KOPT-K1 (cell line): Measurements from ENCODE around the gene RNF186.
"Not testable (repeated sequence)": the region's sequence is repeated elsewhere in the genome, so short reads cannot be mapped to it uniquely, and the experiment has no call there.

Source experiments
- H3K27ac ChIP-seq: fragments of 200-600 bp; sonication (generic); 2 replicates; pipeline ENCODE4 v1.5.1; 2016; ENCODE audit warnings: antibody characterized with exemption, mild to moderate bottlenecking, low read depth, low read length; ENCODE audit not compliant: poor library complexity, severe bottlenecking
- H3K36me3 ChIP-seq: fragments of 200-600 bp; sonication (generic); 2 replicates; pipeline ENCODE4 v1.5.1; 2017; ENCODE audit warnings: antibody characterized with exemption, mild to moderate bottlenecking, low read length, moderate library complexity; ENCODE audit not compliant: insufficient read depth
- H3K9me3 ChIP-seq: fragments of 200-600 bp; sonication (generic); 2 replicates; pipeline ENCODE4 v1.5.1; 2017; ENCODE audit warnings: antibody characterized with exemption, low read length, mild to moderate bottlenecking; ENCODE audit not compliant: insufficient read depth, poor library complexity, severe bottlenecking

The RNF186 gene

GRCh38 chr1:19844731-19845495 lies 29.8 kb upstream of the RNF186 start:
- Histone ChIP-seq H3K27ac (no peak overlapping the region), H3K36me3 (no peaks in the 10 kb centered on the region), H3K9me3 (no peaks in the 10 kb centered on the region)

- Histone ChIP-seq H3K36me3 (no peaks in the 10 kb centered on the region), H3K9me3 (no peaks in the 10 kb centered on the region), H3K27ac (no peak overlapping the region)
Observed at GRCh38 chr1:19840228-19840627, 25.1 kb upstream of the RNF186 start.

GRCh38 chr1:19837866-19838265 lies 22.8 kb upstream of the RNF186 start:
- Histone ChIP-seq H3K27ac (no peak overlapping the region), H3K9me3 (no peaks in the 10 kb centered on the region), H3K36me3 (no peaks in the 10 kb centered on the region)

- Histone ChIP-seq H3K9me3 (peaks cover 13% of the 10 kb centered on the region), H3K27ac (no peak overlapping the region), H3K36me3 (no peaks in the 10 kb centered on the region)
Observed at GRCh38 chr1:19835578-19835977, 20.5 kb upstream of the RNF186 start.

- Histone ChIP-seq H3K36me3 (no peaks in the 10 kb centered on the region), H3K9me3 (peaks cover 13% of the 10 kb centered on the region), H3K27ac (no peak overlapping the region)
Observed at GRCh38 chr1:19831441-19831840, 16.4 kb upstream of the RNF186 start.

GRCh38 chr1:19828546-19828945 lies 13.5 kb upstream of the RNF186 start:
- Histone ChIP-seq H3K27ac (no peak overlapping the region), H3K9me3 (peaks cover 13% of the 10 kb centered on the region), H3K36me3 (no peaks in the 10 kb centered on the region)

GRCh38 chr1:19825298-19825697 lies 10.2 kb upstream of the RNF186 start:
- no peaks in the 10 kb centered on the region for H3K36me3 ChIP-seq
- no peak overlapping the region for H3K27ac ChIP-seq
- H3K9me3 ChIP-seq: no peaks in the 10 kb centered on the region

GRCh38 chr1:19824541-19824940 lies 9.5 kb upstream of the RNF186 start:
- H3K36me3 ChIP-seq: no peaks in the 10 kb centered on the region
- no peak overlapping the region for H3K27ac ChIP-seq
- H3K9me3 ChIP-seq: no peaks in the 10 kb centered on the region

- H3K9me3 ChIP-seq: no peaks in the 10 kb centered on the region
- no peak overlapping the region for H3K27ac ChIP-seq
- no peaks in the 10 kb centered on the region for H3K36me3 ChIP-seq
Observed at GRCh38 chr1:19824036-19824435, 9.0 kb upstream of the RNF186 start.

- Histone ChIP-seq H3K27ac (no peak overlapping the region), H3K9me3 (no peaks in the 10 kb centered on the region), H3K36me3 (no peaks in the 10 kb centered on the region)
Observed at GRCh38 chr1:19819701-19820100, 4.6 kb upstream of the RNF186 start.

GRCh38 chr1:19818324-19818723 lies 3.2 kb upstream of the RNF186 start:
- Histone ChIP-seq H3K27ac (no peak overlapping the region), H3K9me3 (no peaks in the 10 kb centered on the region), H3K36me3 (no peaks in the 10 kb centered on the region)

- Histone ChIP-seq H3K36me3 (no peaks in the 10 kb centered on the region), H3K27ac (no peak overlapping the region), H3K9me3 (no peaks in the 10 kb centered on the region)
Observed at GRCh38 chr1:19817160-19817559, 2.1 kb upstream of the RNF186 start.

GRCh38 chr1:19816737-19817086 lies 1.6 kb upstream of the RNF186 start:
- not testable (repeated sequence) for H3K36me3 ChIP-seq, H3K27ac ChIP-seq, H3K9me3 ChIP-seq

GRCh38 chr1:19815801-19816736 lies 986 bp upstream of the RNF186 start:
- Histone ChIP-seq H3K9me3 (no peaks in the 10 kb centered on the region), H3K27ac (no peak overlapping the region)

GRCh38 chr1:19814244-19814661 lies 830 bp downstream of the RNF186 start:
- Histone ChIP-seq H3K27ac (no peak overlapping the region), H3K36me3 (no peaks in the 10 kb centered on the region)

More at GRCh38 chr1:19815801-19816736, 986 bp upstream of the RNF186 start:
- H3K36me3 ChIP-seq: no peaks in the 10 kb centered on the region

GRCh38 chr1:19813643-19813960 lies 1.5 kb downstream of the RNF186 start:
- H3K9me3 ChIP-seq: no peaks in the 10 kb centered on the region
- no peaks in the 10 kb centered on the region for H3K36me3 ChIP-seq
- no peak overlapping the region for H3K27ac ChIP-seq

More at GRCh38 chr1:19814244-19814661, 830 bp downstream of the RNF186 start:
- no peaks in the 10 kb centered on the region for H3K9me3 ChIP-seq
